Measurements from ENCODE around the gene FOXP1. TPM values are rescaled to one million over a fixed set of nuclear protein-coding genes. Genes with fewer than 3 reads are reported as not detected.

FOXP1 gene
- total and polyA plus RNA-seq, 2 of the 13 experiments (the other 11 are each of a cell fraction or from before 2014, with no cell fraction given) = 40.4 to 59.0 TPM

- H2AFZ ChIP-seq (ENCODE audit: low read length) = no peak overlapping the region
- no peaks in the 10 kb centered on the region; a peak in 1 of 5 replicates for H3K36me3 ChIP-seq (replicated peaks in 1 of 2; ENCODE audit: control insufficient read depth in 1 of 2, insufficient read depth in 2 of 2, low read length in 2 of 2)
- peak overlapping the region; percentile 53 for H3K27ac ChIP-seq (ENCODE audit: extremely low read length, insufficient read depth, low read length)
- DNase-seq (ENCODE audit: low spot score) = peak; percentile 84
- in situ Hi-C loops (cut with HindIII; ENCODE audit: extremely low pct_ligation_motif_present, low pct_unique_long_range_greater_than_20kb) (no loop called here), intact Hi-C loops (cut with micrococcal nuclease; ENCODE audit: unreplicated experiment) (loop anchor here (5.0 kb wide), 1 partner anchor 167 kb away; the partner anchor contains the start of gene FOXP1)
- no peaks in the 10 kb centered on the region for H3K9me3 ChIP-seq (ENCODE audit: low read length)
- H3K79me2 ChIP-seq (ENCODE audit: insufficient read depth, low read length) = peaks cover 13% of the 10 kb centered on the region
- peaks cover 34% of the 10 kb centered on the region for H3K4me1 ChIP-seq (ENCODE audit: insufficient read depth, low read length)
- no peaks in the 10 kb centered on the region for H3K27me3 ChIP-seq (ENCODE audit: control insufficient read depth in 1 of 2, insufficient read depth in 2 of 2, low read length in 2 of 2)
- no peak for FAIRE-seq
- 7% methylated on average over 2 of the region's 2 CpGs for WGBS (ENCODE audit: low lambda C conversion rate)
- peaks cover 6% of the 10 kb centered on the region; the same call in 1 of the 2 replicates for H4K20me1 ChIP-seq (ENCODE audit: insufficient read depth, low read length)
- H3K4me2 ChIP-seq (ENCODE audit: low read depth, low read length) = peak overlapping the region; percentile 45
- ChIA-PET POLR2A (no interaction called here), CTCF (ENCODE audit: low intra/inter-chr PET ratio, low total read pairs) (no interaction called here)
- H3K4me3 ChIP-seq (replicated peaks in 1 of 3; ENCODE audit: insufficient read depth in 1 of 3, low read depth in 2 of 3, low read length in 3 of 3) = no peak overlapping the region
- ATAC-seq = peak; percentile 58
- peak overlapping the region; percentile 26; the same call in 1 of the 2 replicates for H3K9ac ChIP-seq (ENCODE audit: insufficient read depth, low read depth, low read length)
- no TSS peak for BruUV-seq (replicated peaks)
- TF ChIP-seq PCBP1 (IDR thresholded peaks at IDR 0.05; ENCODE audit: borderline replicate concordance, low read depth, low read length) (no peak), MED8 (CRISPR knock-in tag; IDR thresholded peaks at IDR 0.05; ENCODE audit: insufficient replicate concordance) (no peak), ARHGAP35 (CRISPR knock-in tag; IDR thresholded peaks at IDR 0.05; ENCODE audit: borderline replicate concordance) (no peak), ZNF773 (CRISPR knock-in tag; IDR thresholded peaks at IDR 0.05; ENCODE audit: borderline replicate concordance) (no peak), IRF9 (CRISPR knock-in tag; IDR thresholded peaks at IDR 0.05; ENCODE audit: borderline replicate concordance) (no peak), SCMH1 (CRISPR knock-in tag; IDR thresholded peaks at IDR 0.05; ENCODE audit: borderline replicate concordance) (no peak), DMAP1 (CRISPR knock-in tag; IDR thresholded peaks at IDR 0.05) (no peak), SP140L (CRISPR knock-in tag; IDR thresholded peaks at IDR 0.05; ENCODE audit: borderline replicate concordance) (no peak), DRAP1 (CRISPR knock-in tag; IDR thresholded peaks at IDR 0.05) (no peak), ZNF703 (CRISPR knock-in tag; IDR thresholded peaks at IDR 0.05; ENCODE audit: borderline replicate concordance) (no peak), NR2F2 (IDR thresholded peaks at IDR 0.05; ENCODE audit: borderline replicate concordance, low read depth) (no peak), FIP1L1 (IDR thresholded peaks at IDR 0.05; ENCODE audit: borderline replicate concordance, insufficient read depth, low read depth, low read length) (no peak), CSRNP2 (CRISPR knock-in tag; conservative IDR thresholded peaks at IDR 0.05; ENCODE audit: low read depth) (no peak), CC2D1A (CRISPR knock-in tag; IDR thresholded peaks at IDR 0.05) (no peak), CREB1 (IDR thresholded peaks at IDR 0.05) (no peak), CREB1 (CRISPR knock-in tag; IDR thresholded peaks at IDR 0.05) (peak; percentile 54; the same call in 1 of the 2 replicates), RERE (CRISPR knock-in tag; IDR thresholded peaks at IDR 0.05; ENCODE audit: low read depth) (peak; percentile 43; the same call in 1 of the 2 replicates)
Measured at GRCh38 chr3:71415681-71416122, 167.8 kb downstream of the FOXP1 start.
